Rectal smooth muscle tissue (tissue), 1 donor: ENCODE data around the gene KLHDC4.

Experiments used
- H3K27ac ChIP-seq: one replicate; pipeline ENCODE4 v1.7.0; 2013; ENCODE audit warnings: low read depth, low read length, inconsistent platforms
- H3K27me3 ChIP-seq: one replicate; pipeline ENCODE4 v1.7.0; 2013; ENCODE audit warnings: low read length; ENCODE audit not compliant: control insufficient read depth, insufficient read depth
- H3K36me3 ChIP-seq: one replicate; pipeline ENCODE4 v1.7.0; 2013; ENCODE audit warnings: low read length; ENCODE audit not compliant: control insufficient read depth, insufficient read depth
- H3K4me1 ChIP-seq: one replicate; pipeline ENCODE4 v1.7.0; 2013; ENCODE audit warnings: low read length; ENCODE audit not compliant: control insufficient read depth, insufficient read depth
- H3K4me3 ChIP-seq: one replicate; pipeline ENCODE4 v1.7.0; 2013; ENCODE audit warnings: low read length
- H3K9ac ChIP-seq: one replicate; pipeline ENCODE4 v1.7.0; 2013; ENCODE audit warnings: low read length

KLHDC4 gene

DNA sequence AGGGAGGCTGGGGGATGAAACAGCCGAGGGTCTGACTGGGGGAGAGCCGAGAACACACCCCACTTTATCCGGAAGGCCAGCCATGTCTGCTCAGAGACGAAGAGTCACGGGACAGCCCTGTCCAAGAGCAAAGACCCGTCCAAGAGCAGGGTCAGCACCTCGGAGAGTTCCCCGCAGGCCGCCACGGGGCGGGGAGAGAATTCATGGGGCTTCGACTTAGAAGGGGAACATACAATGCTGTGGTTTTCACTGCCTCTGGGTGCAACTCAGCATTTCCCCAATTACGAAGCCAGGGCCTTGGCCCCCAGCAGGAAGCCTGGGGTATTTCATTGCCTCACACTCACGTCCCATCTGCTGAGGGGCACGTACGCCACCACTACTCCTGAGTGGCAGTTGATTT is 104.2 kb downstream of the KLHDC4 start:
- no peaks in the 10 kb centered on the region for H3K4me1 ChIP-seq
- no peaks in the 10 kb centered on the region for H3K27me3 ChIP-seq
- no peak overlapping the region for H3K4me3 ChIP-seq
- H3K9ac ChIP-seq = no peak overlapping the region
- H3K27ac ChIP-seq = no peak overlapping the region
- no peaks in the 10 kb centered on the region for H3K36me3 ChIP-seq

DNA sequence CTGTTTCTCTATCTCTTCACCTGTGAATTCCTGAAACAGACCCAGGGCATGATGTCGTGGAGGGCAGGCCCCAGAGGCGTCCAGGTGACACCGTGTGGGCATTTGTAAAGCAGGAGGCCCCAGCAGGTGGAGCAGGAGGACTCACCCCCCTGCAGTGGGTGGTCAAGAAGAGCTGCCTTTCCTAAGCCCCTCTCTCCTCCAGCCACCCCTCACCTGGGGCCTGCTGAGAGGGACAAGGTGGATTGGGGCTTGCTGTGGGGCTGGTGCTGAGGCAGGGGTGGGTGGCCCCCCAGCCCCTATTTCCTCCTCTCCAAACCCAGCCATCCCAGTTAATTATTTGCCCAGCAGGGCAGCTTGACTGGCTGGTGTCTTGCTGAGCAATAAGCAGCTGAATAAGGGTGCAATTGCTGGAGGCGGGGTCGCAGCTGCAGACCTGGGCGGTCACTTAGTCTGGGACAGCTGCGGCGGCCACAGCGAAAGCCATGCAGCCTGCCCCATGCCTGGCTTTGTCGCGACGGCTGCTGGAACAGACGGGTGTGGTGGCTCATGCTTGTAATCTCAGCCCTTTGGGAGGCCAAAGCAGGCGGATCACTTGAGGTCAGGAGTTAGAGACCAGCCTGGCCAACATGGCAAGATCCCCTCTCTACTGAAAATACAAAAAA is 107.1 kb downstream of the KLHDC4 start:
- Histone ChIP-seq H3K27ac (no peak overlapping the region), H3K27me3 (no peaks in the 10 kb centered on the region), H3K4me3 (no peak overlapping the region)

More for the DNA sequence above, 107.1 kb downstream of the KLHDC4 start:
- H3K36me3 ChIP-seq = no peaks in the 10 kb centered on the region
- H3K4me1 ChIP-seq = no peaks in the 10 kb centered on the region
- no peak overlapping the region for H3K9ac ChIP-seq
